DOHH2 (cell line): Measurements from ENCODE around the gene MRPS18A.

Source experiments
- H3F3A ChIP-seq: fragments of 200-600 bp; sonication (generic), shearing (Covaris generic); 2 replicates; pipeline ENCODE4 v1.6.0; 2016; ENCODE audit warnings: antibody characterized with exemption, mild to moderate bottlenecking; ENCODE audit not compliant: control insufficient read depth, insufficient read depth
- H3K27ac ChIP-seq: fragments of 200-600 bp; sonication (generic); 2 replicates; pipeline ENCODE4 v1.5.1; 2014; ENCODE audit warnings: low read depth, mild to moderate bottlenecking, low read length, moderate library complexity
- H3K27me3 ChIP-seq: fragments of 200-600 bp; sonication (generic); 2 replicates; pipeline ENCODE4 v1.6.1; 2014; ENCODE audit warnings: mild to moderate bottlenecking, low read length, mixed read lengths; ENCODE audit not compliant: control insufficient read depth
- H3K36me3 ChIP-seq: fragments of 200-600 bp; sonication (generic); 2 replicates; pipeline ENCODE4 v1.6.1; 2014; ENCODE audit warnings: mild to moderate bottlenecking, low read length, moderate library complexity, mixed read lengths; ENCODE audit not compliant: control insufficient read depth
- H3K4me1 ChIP-seq: fragments of 200-600 bp; sonication (generic); 2 replicates; pipeline ENCODE4 v1.6.1; 2014; ENCODE audit warnings: mild to moderate bottlenecking, low read length, mixed read lengths; ENCODE audit not compliant: control insufficient read depth
- H3K4me2 ChIP-seq: fragments of 200-600 bp; sonication (generic); 2 replicates; pipeline ENCODE4 v1.6.0; 2014; ENCODE audit warnings: mild to moderate bottlenecking, low read length, moderate library complexity
- H3K4me3 ChIP-seq: fragments of 200-600 bp; sonication (generic); 2 replicates; pipeline ENCODE4 v1.5.1; 2014; ENCODE audit warnings: mild to moderate bottlenecking, low read length, mixed read lengths
- H3K79me2 ChIP-seq: fragments of 200-600 bp; sonication (generic); 2 replicates; pipeline ENCODE4 v1.6.1; 2014; ENCODE audit warnings: mild to moderate bottlenecking, low read length, mixed read lengths; ENCODE audit not compliant: control insufficient read depth
- H3K9me2 ChIP-seq: fragments of 200-600 bp; sonication (generic); replicated peaks from 2 replicates; pipeline ENCODE4 v1.6.1; 2014; ENCODE audit warnings: mild to moderate bottlenecking, low read length, mixed read lengths; ENCODE audit not compliant: control insufficient read depth
- H3K9me3 ChIP-seq: fragments of 200-600 bp; sonication (generic); 2 replicates; pipeline ENCODE4 v1.6.1; 2014; ENCODE audit warnings: antibody characterized with exemption, low read length, mixed read lengths; ENCODE audit not compliant: control insufficient read depth, insufficient read depth
- H4K20me1 ChIP-seq: fragments of 200-600 bp; sonication (generic); 2 replicates; pipeline ENCODE4 v1.6.0; 2014; ENCODE audit warnings: low read depth, mild to moderate bottlenecking, antibody characterized with exemption, low read length, moderate library complexity; ENCODE audit not compliant: control insufficient read depth, insufficient read depth
- CTCF ChIP-seq: fragments of 200-600 bp; sonication (generic); IDR thresholded peaks from one replicate; pipeline ENCODE4 v1.5.1; 2014; ENCODE audit warnings: antibody characterized with exemption, mild to moderate bottlenecking, low read depth, low read length; ENCODE audit not compliant: poor library complexity, severe bottlenecking
- EZH2phosphoT487 ChIP-seq: fragments of 200-600 bp; sonication (generic); IDR thresholded peaks from 2 replicates; pipeline ENCODE4 v1.6.1; 2017; ENCODE audit warnings: borderline replicate concordance, mild to moderate bottlenecking, antibody characterized with exemption, low read length, moderate library complexity, mixed read lengths

The MRPS18A gene

DNA sequence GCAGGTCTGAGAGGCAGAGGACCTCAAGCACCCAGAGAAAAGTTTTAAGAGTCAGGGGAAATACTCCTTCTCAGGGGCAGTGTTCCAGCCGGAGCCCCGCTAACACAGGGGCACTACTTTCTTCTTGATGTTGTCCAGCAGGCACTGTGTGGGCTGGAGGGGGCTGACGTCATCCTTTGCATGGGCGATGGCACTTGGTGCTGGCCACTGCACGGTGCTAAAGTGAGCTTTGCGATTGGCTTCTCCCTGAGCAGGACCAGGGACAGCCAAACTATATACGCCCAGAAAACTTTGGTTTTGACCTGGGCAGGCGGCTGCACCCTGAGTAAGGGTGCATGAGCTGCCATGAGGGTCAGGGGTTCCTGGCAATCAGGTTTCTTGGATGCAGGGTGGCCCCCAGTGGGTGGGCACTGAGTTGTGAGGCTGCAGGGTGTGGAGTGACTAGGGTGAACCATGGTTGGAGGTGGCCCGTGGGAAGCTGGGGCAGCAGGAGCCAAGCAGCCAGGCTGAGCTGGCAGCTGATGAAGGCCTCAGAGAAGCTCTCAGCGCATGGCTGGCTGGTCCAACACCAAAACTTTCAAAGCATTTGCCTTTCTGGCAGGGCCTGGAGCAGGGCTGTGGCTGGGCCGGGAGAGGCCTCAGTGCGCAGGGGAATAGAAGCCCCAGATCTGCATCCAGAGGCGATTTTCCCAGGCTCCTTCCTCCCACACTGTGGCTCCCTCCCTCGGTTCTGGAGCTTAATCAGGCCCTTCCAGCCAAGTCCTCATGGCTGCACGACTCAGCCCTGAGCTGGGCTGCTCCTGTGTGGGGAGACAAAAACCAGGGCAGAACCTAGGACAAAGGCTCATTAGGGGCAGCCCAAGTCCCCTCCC, 18.3 kb downstream of the MRPS18A start:
- no peaks in the 10 kb centered on the region for H3K27me3 ChIP-seq
- TF ChIP-seq EZH2phosphoT487 (no peak), CTCF (no peak)
- no peak overlapping the region for H3K4me3 ChIP-seq
- H4K20me1 ChIP-seq = no peaks in the 10 kb centered on the region
- peaks cover 14% of the 10 kb centered on the region for H3K4me1 ChIP-seq
- H3K27ac ChIP-seq = no peak overlapping the region
- H3K9me3 ChIP-seq = no peaks in the 10 kb centered on the region
- no peaks in the 10 kb centered on the region for H3K79me2 ChIP-seq
- peaks cover 29% of the 10 kb centered on the region for H3K36me3 ChIP-seq
- no peaks in the 10 kb centered on the region for H3K9me2 ChIP-seq
- no peaks in the 10 kb centered on the region for H3F3A ChIP-seq
- H3K4me2 ChIP-seq = no peak overlapping the region

DNA sequence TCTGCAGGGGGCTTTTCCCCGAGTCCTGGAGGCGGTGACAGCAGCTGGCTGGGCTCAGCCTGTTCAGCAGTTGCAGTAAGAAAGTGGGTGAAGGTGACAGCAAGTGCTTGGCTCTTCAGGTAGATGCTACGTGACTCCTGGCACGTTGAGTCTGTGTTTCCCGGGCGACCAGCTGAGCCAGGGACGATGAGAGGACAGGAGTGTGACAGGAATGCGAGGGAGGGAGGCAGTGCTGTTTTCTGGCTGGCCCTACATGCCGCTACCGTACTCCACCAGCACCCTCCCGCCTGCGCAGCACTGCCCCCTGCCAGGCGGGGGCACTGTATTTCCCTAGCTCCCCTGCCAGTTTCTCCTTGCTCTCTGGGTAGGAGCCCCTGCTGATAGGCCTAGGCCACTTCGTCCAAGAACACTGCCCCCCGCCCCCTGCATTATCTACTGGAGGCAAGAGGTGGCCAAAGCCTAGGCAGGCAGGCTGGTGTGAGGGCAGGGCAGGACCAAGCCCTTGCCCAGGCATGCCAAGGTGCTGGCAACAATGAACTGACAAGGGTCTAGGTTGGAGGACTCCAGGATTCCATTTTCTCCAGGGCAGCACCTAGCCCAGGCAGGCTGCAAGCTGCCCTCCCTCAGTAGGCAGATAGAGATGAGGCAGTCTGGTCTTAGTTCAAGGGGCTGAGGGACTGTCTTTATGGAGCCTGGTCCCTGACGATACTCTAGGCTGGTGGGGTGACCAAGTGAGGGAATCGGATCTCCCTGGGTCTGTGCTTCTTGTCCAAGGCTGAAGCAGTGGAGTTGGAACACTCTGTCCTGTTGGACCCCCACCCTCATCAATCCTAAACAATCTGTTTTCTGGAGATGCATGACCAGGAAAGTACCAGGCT, 19.2 kb downstream of the MRPS18A start:
- H3K27me3 ChIP-seq = no peaks in the 10 kb centered on the region
- H3K27ac ChIP-seq = no peak overlapping the region
- no peaks in the 10 kb centered on the region for H3K79me2 ChIP-seq
- peaks cover 20% of the 10 kb centered on the region for H3K36me3 ChIP-seq
- TF ChIP-seq CTCF (peak; percentile 83), EZH2phosphoT487 (no peak)
- no peak overlapping the region for H3K4me3 ChIP-seq
- H3K9me3 ChIP-seq = no peaks in the 10 kb centered on the region
- no peaks in the 10 kb centered on the region for H3K9me2 ChIP-seq
- no peaks in the 10 kb centered on the region for H4K20me1 ChIP-seq
- peaks cover 14% of the 10 kb centered on the region for H3K4me1 ChIP-seq
- H3K4me2 ChIP-seq = peak overlapping the region; percentile 1; the same call in 1 of the 2 replicates
- H3F3A ChIP-seq = no peaks in the 10 kb centered on the region

- no peak for TF ChIP-seq EZH2phosphoT487
- TF ChIP-seq CTCF = peak; percentile 91
- H3K27ac ChIP-seq = no peak overlapping the region
- no peaks in the 10 kb centered on the region for H3K9me2 ChIP-seq
- H3K4me1 ChIP-seq = peaks cover 14% of the 10 kb centered on the region
- H3K4me3 ChIP-seq = no peak overlapping the region
- no peaks in the 10 kb centered on the region for H4K20me1 ChIP-seq
- no peaks in the 10 kb centered on the region for H3F3A ChIP-seq
- no peaks in the 10 kb centered on the region for H3K9me3 ChIP-seq
- peaks cover 16% of the 10 kb centered on the region for H3K36me3 ChIP-seq
- H3K79me2 ChIP-seq = no peaks in the 10 kb centered on the region
- H3K4me2 ChIP-seq = peak overlapping the region; percentile 31; the same call in 1 of the 2 replicates
- H3K27me3 ChIP-seq = no peaks in the 10 kb centered on the region
These were observed 20.1 kb downstream of the MRPS18A start for GRCh38 chr6:43667245-43668150.
